GM10847 (cell line): ENCODE results near the gene DLG2.

Experiments used
- POLR2A ChIP-seq: IDR thresholded peaks from 2 replicates; pipeline ENCODE4 v1.6.1; 2011; ENCODE audit not compliant: insufficient read length; ENCODE audit errors: extremely low read depth

The DLG2 gene

GRCh38 chr11:85133636-85134035 is 493.5 kb downstream of the DLG2 start:
- TF ChIP-seq POLR2A = no peak

GRCh38 chr11:85132851-85133585 is 494.1 kb downstream of the DLG2 start:
- TF ChIP-seq POLR2A = no peak

DNA sequence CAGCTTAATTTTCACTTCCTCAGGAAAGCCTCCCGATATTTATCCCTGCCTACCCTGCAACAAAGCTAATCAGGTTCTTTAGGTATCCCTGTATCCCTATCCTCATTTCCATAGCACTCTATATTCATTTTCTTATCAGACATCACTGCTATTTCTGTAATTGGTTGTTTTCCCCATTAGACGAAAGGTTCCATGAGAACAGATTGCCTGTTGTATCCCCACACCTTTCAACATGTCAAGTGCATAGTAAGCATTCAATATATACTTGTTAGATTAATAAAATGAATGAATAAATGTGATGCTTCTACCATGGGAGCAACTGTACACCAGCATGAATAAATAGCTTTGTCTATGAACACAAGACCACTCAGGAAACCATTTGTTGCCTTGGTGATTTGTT is 499.8 kb downstream of the DLG2 start:
- no peak for TF ChIP-seq POLR2A

DNA sequence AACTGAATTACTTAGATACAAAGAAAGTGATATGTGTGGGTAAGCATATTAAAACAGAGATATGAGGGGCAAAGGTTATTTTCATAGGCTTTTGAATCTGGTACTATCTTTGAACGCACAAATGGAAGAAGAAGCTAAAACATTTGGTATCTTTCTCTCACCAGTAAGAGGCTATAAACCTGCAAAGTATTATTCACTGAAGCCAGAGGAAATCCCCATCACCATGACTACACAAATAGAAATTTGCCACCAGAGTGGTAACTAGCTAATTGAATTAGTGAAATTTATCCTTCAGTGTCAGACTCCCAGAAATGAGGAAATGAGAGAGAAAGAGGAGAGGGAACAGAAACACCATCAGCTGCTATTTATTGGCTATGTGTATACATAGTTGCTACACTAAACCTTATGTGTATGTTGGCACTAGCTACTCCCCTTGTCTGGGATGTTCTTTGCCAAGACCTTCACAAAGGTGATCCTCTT is 503.4 kb downstream of the DLG2 start:
- TF ChIP-seq POLR2A = no peak

- TF ChIP-seq POLR2A = no peak
Observed at GRCh38 chr11:85118151-85118550, 509.0 kb downstream of the DLG2 start.

DNA sequence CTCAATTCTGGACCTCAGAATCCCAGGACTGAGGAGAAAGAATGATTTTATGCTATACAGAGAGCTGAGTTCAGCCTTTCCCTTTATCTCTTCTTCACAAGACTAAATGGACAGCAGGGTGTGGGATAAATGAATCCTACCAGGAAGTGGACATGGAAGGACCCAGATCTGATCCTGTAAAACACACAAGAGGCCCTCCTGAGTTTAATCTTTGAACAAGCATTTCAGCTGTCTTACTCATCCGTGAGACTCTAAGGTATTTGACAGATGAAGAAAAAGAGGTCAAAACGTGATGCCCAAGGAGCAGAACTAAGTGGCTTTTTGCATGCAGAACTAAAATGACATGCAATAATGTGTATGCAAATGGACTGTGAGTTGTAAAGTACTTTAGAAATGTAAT is 511.3 kb downstream of the DLG2 start:
- TF ChIP-seq POLR2A = no peak

- TF ChIP-seq POLR2A = no peak
Observed at GRCh38 chr11:85114786-85115185, 512.4 kb downstream of the DLG2 start.

DNA sequence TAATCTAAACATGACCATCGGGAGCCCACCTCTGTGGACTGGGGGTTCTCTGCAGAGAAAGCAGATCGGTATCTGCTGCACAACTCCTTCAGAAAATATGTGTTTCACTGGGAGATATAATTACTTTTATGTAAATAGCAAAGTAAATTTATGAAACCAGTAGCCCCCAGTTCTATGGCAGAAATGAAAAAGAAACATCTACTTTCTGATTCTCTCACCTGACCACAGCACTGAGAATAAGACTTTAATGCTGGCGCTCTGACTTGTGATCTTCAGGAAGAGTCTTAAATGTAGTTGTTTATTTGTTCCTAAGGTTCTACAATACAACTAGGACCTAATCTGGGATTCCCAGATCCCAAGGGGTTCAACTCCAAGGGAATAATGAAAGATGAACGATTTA is 518.0 kb downstream of the DLG2 start:
- no peak for TF ChIP-seq POLR2A

DNA sequence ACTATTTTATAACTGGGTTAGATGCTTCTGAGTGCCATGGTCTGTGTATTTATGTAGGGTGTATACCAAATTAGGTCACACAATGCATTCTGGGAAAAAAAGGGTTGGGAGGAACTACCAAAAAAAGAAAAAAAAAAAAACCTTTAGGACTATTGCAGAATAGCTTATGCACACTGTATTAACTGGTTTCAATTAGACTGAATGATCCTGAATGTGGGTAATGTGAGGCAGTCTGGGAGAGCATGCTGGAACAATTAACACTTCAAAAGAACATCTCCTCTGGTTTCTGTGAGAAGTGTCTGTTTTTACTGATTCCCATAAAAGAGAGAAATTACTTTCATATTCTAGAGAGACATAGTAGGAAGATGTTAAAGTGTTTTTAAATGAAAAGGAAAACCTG is 521.3 kb downstream of the DLG2 start:
- no peak for TF ChIP-seq POLR2A

GRCh38 chr11:85099522-85099921 is 527.6 kb downstream of the DLG2 start:
- no peak for TF ChIP-seq POLR2A

DNA sequence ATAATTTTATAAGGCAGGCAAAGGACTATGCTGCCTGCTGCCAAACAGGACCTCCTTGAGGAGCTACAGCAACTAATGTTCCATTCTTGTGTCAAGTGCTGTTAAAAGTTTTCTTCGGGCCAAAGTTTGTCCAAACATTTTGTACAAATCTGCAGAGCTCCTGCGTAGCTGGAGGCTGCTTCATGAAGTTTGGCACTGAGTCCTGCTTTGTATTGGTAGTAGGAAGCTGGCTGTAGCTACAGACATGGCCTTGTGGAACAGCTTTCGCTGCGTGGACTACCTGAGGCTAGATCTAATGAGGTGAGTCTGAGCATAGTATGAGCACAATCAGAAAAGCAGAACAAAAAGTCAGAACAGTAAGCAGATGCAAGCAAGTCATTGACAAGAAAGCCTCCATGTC is 528.1 kb downstream of the DLG2 start:
- TF ChIP-seq POLR2A = no peak

- TF ChIP-seq POLR2A = no peak
Observed at GRCh38 chr11:85096939-85097338, 530.2 kb downstream of the DLG2 start.

GRCh38 chr11:85095239-85095638 is 531.9 kb downstream of the DLG2 start:
- no peak for TF ChIP-seq POLR2A

DNA sequence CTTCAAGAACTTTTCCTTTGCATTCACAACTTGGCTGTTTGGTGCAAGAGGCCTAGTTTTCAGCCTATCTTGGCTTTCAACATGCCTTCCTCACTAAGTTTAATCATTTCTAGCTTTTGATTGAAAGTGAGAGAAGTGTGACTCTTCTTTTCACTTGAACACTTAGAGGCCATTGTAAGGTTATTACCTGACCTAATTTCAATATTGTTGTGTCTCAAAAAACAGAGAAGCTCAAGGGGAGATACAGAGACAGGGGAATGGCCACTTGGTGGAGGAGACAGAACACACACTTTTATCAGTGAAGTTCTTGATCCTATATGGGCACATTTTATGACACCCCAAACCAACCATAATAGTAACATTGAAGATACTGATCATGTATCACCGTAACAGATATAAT is 532.3 kb downstream of the DLG2 start:
- no peak for TF ChIP-seq POLR2A

GRCh38 chr11:85089654-85090053 is 537.5 kb downstream of the DLG2 start:
- no peak for TF ChIP-seq POLR2A

- no peak for TF ChIP-seq POLR2A
Observed at GRCh38 chr11:85088286-85088685, 538.9 kb downstream of the DLG2 start.
